RWPE1 (cell line): ENCODE measurements around the gene GPNMB.

ENCODE experiments used
- CTCF ChIA-PET: fragments of 350-600 bp; sonication (Branson Sonifier 250); formaldehyde crosslinking; extraction: SDS; loops from one replicate; lab custom pipeline; 2021; lab: Yijun Ruan, JAX
- POLR2A ChIA-PET: fragments of 400-600 bp; formaldehyde crosslinking; extraction: SDS; loops from one replicate; lab custom pipeline; 2020; ENCODE audit warnings: antibody characterized with exemption; ENCODE audit not compliant: low non-redundant PET; lab: Yijun Ruan, JAX
- DNase-seq: peaks from one replicate; pipeline ENCODE4 v3.0.0; 2012; ENCODE audit warnings: low spot score
- H3K27ac ChIP-seq: fragments of 450-650 bp; 2 replicates; pipeline ENCODE4 v1.5.1; 2017
- TF ChIP-seq, protein P1 (sequence below): fragments of 450-650 bp; conservative IDR thresholded peaks from 2 replicates; pipeline ENCODE4 v1.5.1; 2017; ENCODE audit warnings: low read depth, mild to moderate bottlenecking

GPNMB gene

DNA sequence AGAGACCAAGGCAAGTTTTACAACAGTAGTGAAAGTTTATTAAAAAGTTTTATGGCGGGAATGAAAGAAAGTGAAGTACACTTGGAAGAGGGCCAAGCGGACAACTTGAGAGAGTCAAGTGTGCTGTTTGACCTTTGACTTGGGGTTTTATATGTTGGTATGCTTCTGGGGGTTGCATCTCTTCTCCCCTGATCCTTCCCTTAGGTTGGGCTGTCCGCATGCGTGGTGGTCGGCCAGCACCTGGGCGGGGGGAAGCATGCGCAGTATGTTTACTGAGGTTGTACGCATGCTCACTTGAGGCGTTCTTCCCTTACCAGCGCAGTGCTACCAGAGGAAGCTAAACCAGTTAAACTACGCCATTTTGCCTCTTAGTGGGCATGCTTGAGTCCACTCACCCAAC lies 32.8 kb upstream of the GPNMB start:
- CTCF ChIA-PET = interaction anchor here (0.6 kb wide), 1 partner anchor 13 kb away, joined by 4 read pairs; no protein-coding TSS in a partner anchor
- POLR2A ChIA-PET = no interaction called here

DNA sequence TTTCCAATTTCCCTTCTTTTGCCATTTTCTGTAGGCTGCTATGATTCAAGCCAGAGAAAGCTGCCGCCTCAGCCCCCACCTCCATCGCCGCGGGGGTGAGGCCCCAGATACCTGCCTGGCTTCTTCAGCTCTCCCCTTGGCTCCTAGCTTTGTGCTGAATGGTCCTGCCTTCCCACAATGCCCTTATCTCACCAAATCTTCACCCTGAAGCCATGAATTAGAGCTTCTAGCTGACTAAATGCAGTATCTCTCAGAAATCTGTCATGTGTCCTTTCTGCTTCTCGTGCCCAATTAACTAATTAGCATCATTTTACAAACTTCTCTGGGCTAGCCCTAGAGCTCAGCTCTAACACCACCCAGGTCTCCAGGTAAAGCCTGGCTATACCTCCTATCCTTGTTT lies 32.2 kb upstream of the GPNMB start:
- TF ChIP-seq, protein P1, sequence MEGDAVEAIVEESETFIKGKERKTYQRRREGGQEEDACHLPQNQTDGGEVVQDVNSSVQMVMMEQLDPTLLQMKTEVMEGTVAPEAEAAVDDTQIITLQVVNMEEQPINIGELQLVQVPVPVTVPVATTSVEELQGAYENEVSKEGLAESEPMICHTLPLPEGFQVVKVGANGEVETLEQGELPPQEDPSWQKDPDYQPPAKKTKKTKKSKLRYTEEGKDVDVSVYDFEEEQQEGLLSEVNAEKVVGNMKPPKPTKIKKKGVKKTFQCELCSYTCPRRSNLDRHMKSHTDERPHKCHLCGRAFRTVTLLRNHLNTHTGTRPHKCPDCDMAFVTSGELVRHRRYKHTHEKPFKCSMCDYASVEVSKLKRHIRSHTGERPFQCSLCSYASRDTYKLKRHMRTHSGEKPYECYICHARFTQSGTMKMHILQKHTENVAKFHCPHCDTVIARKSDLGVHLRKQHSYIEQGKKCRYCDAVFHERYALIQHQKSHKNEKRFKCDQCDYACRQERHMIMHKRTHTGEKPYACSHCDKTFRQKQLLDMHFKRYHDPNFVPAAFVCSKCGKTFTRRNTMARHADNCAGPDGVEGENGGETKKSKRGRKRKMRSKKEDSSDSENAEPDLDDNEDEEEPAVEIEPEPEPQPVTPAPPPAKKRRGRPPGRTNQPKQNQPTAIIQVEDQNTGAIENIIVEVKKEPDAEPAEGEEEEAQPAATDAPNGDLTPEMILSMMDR = no peak
- CTCF ChIA-PET = interaction anchor here (0.5 to 0.8 kb wide), 4 partner anchors 11 to 332 kb away, joined by 3 to 4 read pairs (median 3); no protein-coding TSS in a partner anchor
- no peak for DNase-seq
- POLR2A ChIA-PET = no interaction called here
- no peak overlapping the region for H3K27ac ChIP-seq

More for the DNA sequence above, 32.8 kb upstream of the GPNMB start:
- TF ChIP-seq, protein P1 = no peak
- DNase-seq = no peak
- H3K27ac ChIP-seq = no peak overlapping the region

DNA sequence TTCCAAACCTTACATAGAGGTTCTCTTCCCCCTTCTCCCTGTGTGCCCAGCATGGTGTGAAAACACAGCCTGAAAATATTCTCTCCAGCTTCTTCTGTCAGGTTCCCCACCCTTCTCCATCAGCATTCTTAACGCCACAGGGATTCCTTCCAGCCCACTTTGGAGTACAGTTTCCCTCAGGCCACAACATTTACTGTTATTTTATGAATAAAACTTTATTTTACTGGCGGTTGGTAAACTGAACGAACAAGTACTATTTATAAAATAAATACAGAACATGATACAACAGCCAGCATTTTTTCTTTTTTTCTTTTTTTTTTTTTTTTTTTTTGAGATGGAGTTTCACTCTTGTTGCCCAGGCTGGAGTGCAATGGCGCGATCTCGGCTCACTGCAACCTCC lies 31.6 kb upstream of the GPNMB start:
- ChIA-PET CTCF (interaction anchor here (0.5 to 0.8 kb wide), 4 partner anchors 11 to 331 kb away, joined by 3 read pairs; no protein-coding TSS in a partner anchor), POLR2A (no interaction called here)
- DNase-seq = no peak
- H3K27ac ChIP-seq = no peak overlapping the region
- TF ChIP-seq, protein P1 = no peak

GRCh38 chr7:23216021-23216420 lies 30.6 kb upstream of the GPNMB start:
- ChIA-PET POLR2A (no interaction called here), CTCF (interaction anchor here (0.7 kb wide), 1 partner anchor 57 kb away, joined by 5 read pairs; no protein-coding TSS in a partner anchor)
- TF ChIP-seq, protein P1 = no peak
- DNase-seq = no peak
- H3K27ac ChIP-seq = no peak overlapping the region

DNA sequence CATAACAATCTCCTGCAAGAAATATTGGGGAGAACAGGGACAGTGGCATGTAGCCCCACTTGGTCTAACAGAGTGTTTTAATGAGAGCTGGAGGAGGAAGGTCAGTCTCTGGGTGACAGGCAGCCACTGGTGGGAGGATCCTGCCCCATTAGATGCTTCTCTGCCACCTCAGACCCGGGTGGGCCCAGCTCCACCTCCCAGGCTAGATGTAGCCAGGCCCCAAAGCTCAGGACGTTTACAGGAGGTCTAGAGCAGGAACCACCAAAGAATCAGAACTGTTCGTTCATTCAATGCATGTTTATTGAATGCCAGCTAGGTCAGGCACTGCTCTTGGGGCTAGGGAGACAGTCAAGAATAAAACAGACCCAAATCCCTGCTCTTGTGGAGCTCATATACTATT lies 28.4 kb upstream of the GPNMB start:
- CTCF ChIA-PET = interaction anchor here (0.6 to 1.1 kb wide), 2 partner anchors 28 to 60 kb away, joined by 3 read pairs; no protein-coding TSS in a partner anchor
- POLR2A ChIA-PET = no interaction called here
- no peak overlapping the region for H3K27ac ChIP-seq
- TF ChIP-seq, protein P1 = no peak
- no peak for DNase-seq

- ChIA-PET CTCF (interaction anchor here (0.7 to 1.4 kb wide), 3 partner anchors 21 to 72 kb away, joined by 3 to 6 read pairs (median 4); no protein-coding TSS in a partner anchor), POLR2A (no interaction called here)
- H3K27ac ChIP-seq = no peak overlapping the region
- no peak for DNase-seq
- TF ChIP-seq, protein P1 = no peak
These were observed 25.8 kb upstream of the GPNMB start for GRCh38 chr7:23220690-23221305.
